HepG2 (cell line): ENCODE results near the gene PKN2. TPM values are rescaled to one million over a fixed set of nuclear protein-coding genes. Genes with fewer than 3 reads are reported as not detected.

ENCODE experiments used
- ATAC-seq: fragments of 200-7000 bp; cut with Tn5 transposase; 3 replicates; pipeline ENCODE4 v1.9.1; 2020; ENCODE audit warnings: mild to moderate bottlenecking, moderate library complexity
- BruUV-seq: library from RNA; stranded (reverse); fragments of 400-500 nt; replicated peaks from 2 replicates; lab custom pipeline; 2021; lab: Mats Ljungman, UMichigan
- CTCF ChIA-PET: fragments of 300-600 bp; formaldehyde crosslinking; extraction: SDS; loops from one replicate; lab custom pipeline; 2021; ENCODE audit warnings: low total read pairs, inconsistent platforms, low intra/inter-chr PET ratio; lab: Yijun Ruan, JAX
- POLR2A ChIA-PET: fragments of 350-600 bp; sonication (Branson Sonifier 250); formaldehyde crosslinking; loops from one replicate; lab custom pipeline; 2020; ENCODE audit warnings: antibody characterized with exemption, inconsistent platforms; lab: Yijun Ruan, JAX
- DNase-seq: peaks from one replicate; pipeline ENCODE4 v3.0.0-alpha.2; 2015; ENCODE audit warnings: low spot score
- FAIRE-seq: peaks from 3 replicates; lab custom pipeline; 2011; peaks lifted over from hg19 to GRCh38; lab: Jason Lieb, UNC
- H2AFZ ChIP-seq: one replicate; pipeline ENCODE4 v1.6.1; 2011; ENCODE audit warnings: low read length, inconsistent platforms
- H3K27ac ChIP-seq: fragments of 300-600 bp; 3 replicates; pipeline ENCODE4 v1.8.0; 2011; ENCODE audit warnings: mixed run types, mild to moderate bottlenecking, mixed read lengths, low read length, inconsistent platforms; ENCODE audit not compliant: insufficient read depth; ENCODE audit errors: extremely low read length
- H3K27me3 ChIP-seq, 2 experiments: fragments of 200-600 bp in 1 of 2; 2 replicates in 1 of 2; 3 replicates in 1 of 2; pipeline versions ENCODE4 v1.6.0 to v1.8.0; 2011; ENCODE audit warnings: low read length in 2 of 2, mild to moderate bottlenecking in 2 of 2, moderate library complexity in 2 of 2, inconsistent platforms in 1 of 2; ENCODE audit not compliant: insufficient read depth in 2 of 2, control insufficient read depth in 1 of 2
- H3K36me3 ChIP-seq, 2 experiments: fragments of 200-600 bp in 1 of 2; replicated peaks in 1 of 2; 2 replicates in 1 of 2; 3 replicates in 1 of 2; pipeline versions ENCODE4 v1.5.1 to v1.8.0; 2011; ENCODE audit warnings: low read length in 2 of 2, inconsistent platforms in 1 of 2; ENCODE audit not compliant: insufficient read depth in 2 of 2, control insufficient read depth in 1 of 2
- H3K4me1 ChIP-seq: 2 replicates; pipeline ENCODE4 v1.5.1; 2012; ENCODE audit warnings: low read length, inconsistent platforms; ENCODE audit not compliant: insufficient read depth
- H3K4me2 ChIP-seq: 2 replicates; pipeline ENCODE4 v1.6.0; 2011; ENCODE audit warnings: low read depth, low read length, inconsistent platforms
- H3K4me3 ChIP-seq, 3 experiments: fragments of 200-600 bp in 1 of 3; sonication (generic), shearing (Covaris generic) in 1 of 3; replicated peaks in 1 of 3; 2 replicates each; pipeline ENCODE4 v1.5.1; 2011 to 2016; ENCODE audit warnings: low read length in 3 of 3, inconsistent platforms in 2 of 3, low read depth in 2 of 3, mild to moderate bottlenecking in 2 of 3, control low read depth in 1 of 3, mixed read lengths in 1 of 3; ENCODE audit not compliant: insufficient read depth in 1 of 3
- H3K79me2 ChIP-seq: one replicate; pipeline ENCODE4 v1.6.1; 2011; ENCODE audit warnings: low read length, inconsistent platforms; ENCODE audit not compliant: insufficient read depth
- H3K9ac ChIP-seq: 2 replicates; pipeline ENCODE4 v1.6.0; 2011; ENCODE audit warnings: mild to moderate bottlenecking, low read depth, low read length, inconsistent platforms; ENCODE audit not compliant: insufficient read depth
- H3K9me3 ChIP-seq: 2 replicates; pipeline ENCODE4 v1.5.1; 2012; ENCODE audit warnings: mild to moderate bottlenecking, low read length
- H4K20me1 ChIP-seq: 2 replicates; pipeline ENCODE4 v1.6.0; 2011; ENCODE audit warnings: inconsistent platforms, mild to moderate bottlenecking, low read length, moderate library complexity; ENCODE audit not compliant: insufficient read depth
- HOXA5 ChIP-seq: sonication (generic); formaldehyde crosslinking; IDR thresholded peaks from 2 replicates; pipeline ENCODE4 v1.4.0; 2020; ENCODE audit warnings: missing genetic modification reagents
- KMT2B ChIP-seq: IDR thresholded peaks from 2 replicates; pipeline ENCODE4 v1.6.1; 2016; ENCODE audit warnings: missing genetic modification reagents, missing compliant biosample characterization
- MAZ ChIP-seq, 2 experiments: sonication (generic) in 1 of 2; formaldehyde crosslinking in 1 of 2; IDR thresholded peaks; 2 replicates each; pipeline versions ENCODE4 v1.5.0 to v1.6.1; 2012 to 2020; ENCODE audit warnings: low read depth in 2 of 2, mild to moderate bottlenecking in 2 of 2, borderline replicate concordance in 1 of 2, improper control_type of control experiment in 1 of 2, low read length in 1 of 2, missing genetic modification reagents in 1 of 2, moderate library complexity in 1 of 2
- MEIS2 ChIP-seq: sonication (generic); formaldehyde crosslinking; IDR thresholded peaks from 2 replicates; pipeline ENCODE4 v1.9.0; 2021; ENCODE audit warnings: mild to moderate bottlenecking, missing genetic modification reagents
- NAIF1 ChIP-seq: sonication (generic); formaldehyde crosslinking; IDR thresholded peaks from 2 replicates; pipeline ENCODE4 v1.5.0; 2020; ENCODE audit warnings: mild to moderate bottlenecking, missing genetic modification reagents, borderline replicate concordance
- NFIC ChIP-seq: IDR thresholded peaks from 2 replicates; pipeline ENCODE4 v1.6.1; 2012; ENCODE audit warnings: mild to moderate bottlenecking, low read length, inconsistent platforms
- NFRKB ChIP-seq: fragments of 450-650 bp; IDR thresholded peaks from 2 replicates; pipeline ENCODE4 v1.6.1; 2017
- NR2F6 ChIP-seq, 2 experiments: IDR thresholded peaks; 2 replicates each; pipeline ENCODE4 v1.6.1; 2016; ENCODE audit warnings: antibody characterized with exemption in 1 of 2, mild to moderate bottlenecking in 1 of 2
- SATB2 ChIP-seq: sonication (generic); formaldehyde crosslinking; IDR thresholded peaks from 2 replicates; pipeline ENCODE4 v1.5.0; 2020; ENCODE audit warnings: missing genetic modification reagents
- TAF1 ChIP-seq: sonication (generic); formaldehyde crosslinking; IDR thresholded peaks from 2 replicates; pipeline ENCODE4 v1.4.0; 2020; ENCODE audit warnings: missing genetic modification reagents
- TRAFD1 ChIP-seq: sonication (generic); formaldehyde crosslinking; IDR thresholded peaks from 2 replicates; pipeline ENCODE4 v1.5.1; 2020; ENCODE audit warnings: missing genetic modification reagents, mild to moderate bottlenecking, borderline replicate concordance
- ZNF782 ChIP-seq: sonication (generic); formaldehyde crosslinking; IDR thresholded peaks from 2 replicates; pipeline ENCODE4 v1.4.0; 2020; ENCODE audit warnings: missing genetic modification reagents, mild to moderate bottlenecking, borderline replicate concordance
- ZSCAN25 ChIP-seq: sonication (generic); formaldehyde crosslinking; IDR thresholded peaks from 2 replicates; pipeline ENCODE4 v1.8.0; 2022; ENCODE audit warnings: mild to moderate bottlenecking, missing genetic modification reagents
- WGBS: methylation state at CpG from one replicate; pipeline ENCODE4 v1.1.6; 2017; ENCODE audit warnings: low lambda C conversion rate; 5-methylcytosine and 5-hydroxymethylcytosine counted together
- in situ Hi-C: cut with HindIII; loops from 2 replicates; pipeline ENCODE4 v1.10.0; 2017; ENCODE audit warnings: low pct_unique_long_range_greater_than_20kb; ENCODE audit not compliant: extremely low pct_ligation_motif_present
- intact Hi-C: fragments of 100-400 bp; cut with micrococcal nuclease; formaldehyde crosslinking; loops from one replicate; pipeline ENCODE4 v1.10.0; 2022; ENCODE audit not compliant: unreplicated experiment
- polyA plus RNA-seq, 8 experiments: library from polyadenylated mRNA; depleted of rRNA in 3 of 8; stranded (reverse) in 7 of 8; unstranded in 1 of 8; fragments of >200 nt; fragmentation: Illumina TruSeq in 4 of 8; extraction: Trizol in 4 of 8; gene quantifications; 2 replicates each; pipeline versions ENCODE4 v1.2.1 to v1.2.3, GENCODE V29; 2011 to 2016; ENCODE audit warnings: low read depth in 4 of 8, missing spikeins in 1 of 8, mixed read lengths in 1 of 8; ENCODE audit not compliant: insufficient read depth in 1 of 8
- total RNA-seq, 5 experiments: library from RNA; depleted of rRNA; stranded (reverse); fragments of >200 nt; fragmentation: Illumina TruSeq; extraction: Trizol; gene quantifications; 2 replicates each; pipeline ENCODE4 v1.2.3, GENCODE V29; 2016; ENCODE audit warnings: low read depth in 1 of 5
- TF ChIP-seq, protein P1 (sequence below): sonication (generic); formaldehyde crosslinking; IDR thresholded peaks from 2 replicates; pipeline ENCODE4 v1.4.0; 2020; ENCODE audit warnings: missing genetic modification reagents, mild to moderate bottlenecking, borderline replicate concordance
- TF ChIP-seq, protein P2 (sequence below), 2 experiments: sonication (generic) in 1 of 2; formaldehyde crosslinking in 1 of 2; IDR thresholded peaks; 2 replicates each; pipeline versions ENCODE4 v1.5.1 to v1.6.1; 2011 to 2020; ENCODE audit warnings: borderline replicate concordance in 1 of 2, low read depth in 1 of 2, low read length in 1 of 2, mild to moderate bottlenecking in 1 of 2, missing genetic modification reagents in 1 of 2, moderate library complexity in 1 of 2

PKN2 gene
- total and polyA plus RNA-seq, 2 of the 13 experiments (the other 11 are each of a cell fraction or from before 2014, with no cell fraction given): 17.0 to 29.4 TPM

DNA sequence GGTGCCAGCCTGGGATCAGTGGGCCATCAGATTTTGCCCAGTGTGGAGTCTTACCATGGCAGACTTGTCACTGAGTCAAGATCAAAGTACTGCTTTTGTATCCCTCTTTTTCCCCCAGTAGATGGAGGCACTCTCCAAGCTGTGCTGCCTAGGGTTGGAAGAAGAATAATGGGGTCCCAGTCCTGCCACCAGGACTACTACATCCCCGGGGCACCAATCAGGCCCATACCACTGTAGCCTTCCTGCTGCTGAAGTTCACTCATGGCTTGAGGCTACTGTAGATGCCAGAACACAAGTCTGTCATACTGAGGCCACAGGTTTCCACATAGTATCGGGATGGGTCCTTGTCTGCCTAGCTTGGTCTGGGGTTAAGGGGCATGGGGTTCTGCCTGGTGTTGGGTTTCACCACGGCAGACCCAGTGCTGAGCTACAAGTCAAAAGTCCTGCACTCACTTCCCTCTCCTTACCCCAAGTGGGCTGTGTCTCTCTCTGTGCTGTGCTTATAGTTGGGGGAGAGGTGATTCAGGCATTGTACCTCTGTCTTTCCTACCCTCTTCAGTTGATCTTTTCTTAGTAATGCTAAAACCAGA lies 53.4 kb downstream of the PKN2 start (continued):
- TF ChIP-seq ZNF782: no peak
- no peak for TF ChIP-seq ZSCAN25
- no peak for TF ChIP-seq NFRKB
- no peak for TF ChIP-seq NR2F6 (IDR thresholded peaks at IDR 0.05)
- no peak for TF ChIP-seq NR2F6 (CRISPR knock-in tag; IDR thresholded peaks at IDR 0.05)
- TF ChIP-seq MEIS2 (CRISPR knock-in tag): no peak
- TF ChIP-seq, protein P1, sequence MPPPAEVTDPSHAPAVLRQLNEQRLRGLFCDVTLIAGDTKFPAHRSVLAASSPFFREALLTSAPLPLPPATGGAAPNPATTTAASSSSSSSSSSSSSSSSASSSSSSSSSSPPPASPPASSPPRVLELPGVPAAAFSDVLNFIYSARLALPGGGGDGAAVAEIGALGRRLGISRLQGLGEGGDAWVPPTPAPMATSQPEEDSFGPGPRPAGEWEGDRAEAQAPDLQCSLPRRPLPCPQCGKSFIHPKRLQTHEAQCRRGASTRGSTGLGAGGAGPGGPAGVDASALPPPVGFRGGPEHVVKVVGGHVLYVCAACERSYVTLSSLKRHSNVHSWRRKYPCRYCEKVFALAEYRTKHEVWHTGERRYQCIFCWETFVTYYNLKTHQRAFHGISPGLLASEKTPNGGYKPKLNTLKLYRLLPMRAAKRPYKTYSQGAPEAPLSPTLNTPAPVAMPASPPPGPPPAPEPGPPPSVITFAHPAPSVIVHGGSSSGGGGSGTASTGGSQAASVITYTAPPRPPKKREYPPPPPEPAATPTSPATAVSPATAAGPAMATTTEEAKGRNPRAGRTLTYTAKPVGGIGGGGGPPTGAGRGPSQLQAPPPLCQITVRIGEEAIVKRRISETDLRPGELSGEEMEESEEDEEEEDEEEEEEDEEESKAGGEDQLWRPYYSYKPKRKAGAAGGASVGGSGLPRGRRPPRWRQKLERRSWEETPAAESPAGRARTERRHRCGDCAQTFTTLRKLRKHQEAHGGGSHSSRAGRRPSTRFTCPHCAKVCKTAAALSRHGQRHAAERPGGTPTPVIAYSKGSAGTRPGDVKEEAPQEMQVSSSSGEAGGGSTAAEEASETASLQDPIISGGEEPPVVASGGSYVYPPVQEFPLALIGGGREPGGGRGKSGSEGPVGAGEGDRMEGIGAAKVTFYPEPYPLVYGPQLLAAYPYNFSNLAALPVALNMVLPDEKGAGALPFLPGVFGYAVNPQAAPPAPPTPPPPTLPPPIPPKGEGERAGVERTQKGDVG (CRISPR knock-in tag): no peak
- no peak for TF ChIP-seq SATB2
- TF ChIP-seq HOXA5 (CRISPR knock-in tag): no peak

GRCh38 chr1:88740784-88741183 lies 56.7 kb downstream of the PKN2 start:
- Histone ChIP-seq H3K79me2 (peaks cover 34% of the 10 kb centered on the region), H4K20me1 (peaks cover 11% of the 10 kb centered on the region), H3K27ac (no peak overlapping the region), H3K4me1 (peaks cover 18% of the 10 kb centered on the region), H3K9me3 (peaks cover 3% of the 10 kb centered on the region; the same call in 1 of the 2 replicates), H3K4me2 (no peak overlapping the region), H3K27me3 (no peaks in the 10 kb centered on the region), H3K9ac (no peak overlapping the region), H2AFZ (no peak overlapping the region), H3K4me3 (no peak overlapping the region), H3K36me3 (peaks cover 5 to 21% of the 10 kb centered on the region in 2 experiments; a peak in 3 of 5 replicates)
- TF ChIP-seq MAZ (IDR thresholded peaks at IDR 0.05; ENCODE audit: borderline replicate concordance, low read depth, low read length): no peak
- no peak for TF ChIP-seq MAZ (CRISPR knock-in tag; IDR thresholded peaks at IDR 0.05; ENCODE audit: low read depth)
- no peak for TF ChIP-seq NFIC
- TF ChIP-seq NAIF1 (CRISPR knock-in tag): no peak
- no peak for TF ChIP-seq TAF1 (CRISPR knock-in tag)
- no peak for TF ChIP-seq KMT2B (CRISPR knock-in tag)
- no peak for TF ChIP-seq TRAFD1
- TF ChIP-seq, protein P2, sequence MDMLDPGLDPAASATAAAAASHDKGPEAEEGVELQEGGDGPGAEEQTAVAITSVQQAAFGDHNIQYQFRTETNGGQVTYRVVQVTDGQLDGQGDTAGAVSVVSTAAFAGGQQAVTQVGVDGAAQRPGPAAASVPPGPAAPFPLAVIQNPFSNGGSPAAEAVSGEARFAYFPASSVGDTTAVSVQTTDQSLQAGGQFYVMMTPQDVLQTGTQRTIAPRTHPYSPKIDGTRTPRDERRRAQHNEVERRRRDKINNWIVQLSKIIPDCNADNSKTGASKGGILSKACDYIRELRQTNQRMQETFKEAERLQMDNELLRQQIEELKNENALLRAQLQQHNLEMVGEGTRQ (IDR thresholded peaks at IDR 0.05; ENCODE audit: low read depth, low read length): no peak
- TF ChIP-seq, protein P2 (CRISPR knock-in tag; IDR thresholded peaks at IDR 0.05; ENCODE audit: borderline replicate concordance): no peak
- no TSS peak for BruUV-seq
- in situ Hi-C loops: no loop called here
- ChIA-PET CTCF (no interaction called here), POLR2A (no interaction called here)
- no peak for DNase-seq
- no peak for ATAC-seq
- FAIRE-seq: no peak
- WGBS: 97% methylated on average over 3 of the region's 3 CpGs
- intact Hi-C loops: no loop called here
